ENCODE data around the gene PRKCA.

The PRKCA gene

GRCh38 chr17:66629762-66630161 is 327.3 kb downstream of the PRKCA start:
- TF ChIP-seq RAD21 (IDR thresholded peaks at IDR 0.05; ENCODE audit: low read depth) (no peak), TEAD4 (IDR thresholded peaks at IDR 0.05) (no peak), TCF12 (IDR thresholded peaks at IDR 0.05; ENCODE audit: low read depth) (no peak), NFIC (IDR thresholded peaks at IDR 0.05) (no peak), ZBTB7A (IDR thresholded peaks at IDR 0.05; ENCODE audit: low read depth) (no peak), EP300 (IDR thresholded peaks at IDR 0.05; ENCODE audit: borderline replicate concordance) (no peak), FOXM1 (IDR thresholded peaks at IDR 0.05; ENCODE audit: borderline replicate concordance, low read depth) (no peak), EGR1 (IDR thresholded peaks at IDR 0.05) (no peak), TAF1 (IDR thresholded peaks at IDR 0.05; ENCODE audit: low read depth) (no peak), YY1 (IDR thresholded peaks at IDR 0.05; ENCODE audit: low read depth) (no peak)

GRCh38 chr17:66630379-66630778 is 328.0 kb downstream of the PRKCA start:
- TF ChIP-seq ZBTB7A (IDR thresholded peaks at IDR 0.05; ENCODE audit: low read depth) (no peak), EGR1 (IDR thresholded peaks at IDR 0.05) (no peak), TEAD4 (IDR thresholded peaks at IDR 0.05) (no peak), NFIC (IDR thresholded peaks at IDR 0.05) (no peak), YY1 (IDR thresholded peaks at IDR 0.05; ENCODE audit: low read depth) (no peak), TCF12 (IDR thresholded peaks at IDR 0.05; ENCODE audit: low read depth) (no peak), CREB1 (IDR thresholded peaks at IDR 0.05; ENCODE audit: low read depth) (no peak), TAF1 (IDR thresholded peaks at IDR 0.05; ENCODE audit: low read depth) (no peak), MAX (IDR thresholded peaks at IDR 0.05) (no peak), FOXM1 (IDR thresholded peaks at IDR 0.05; ENCODE audit: borderline replicate concordance, low read depth) (no peak)

- TF ChIP-seq TEAD4 (IDR thresholded peaks at IDR 0.05) (no peak), CREB1 (IDR thresholded peaks at IDR 0.05; ENCODE audit: low read depth) (no peak), NFIC (IDR thresholded peaks at IDR 0.05) (no peak), EP300 (IDR thresholded peaks at IDR 0.05; ENCODE audit: borderline replicate concordance) (no peak), MAX (IDR thresholded peaks at IDR 0.05) (no peak), ZBTB7A (IDR thresholded peaks at IDR 0.05; ENCODE audit: low read depth) (no peak), REST (IDR thresholded peaks at IDR 0.05; ENCODE audit: low read depth) (no peak), TCF12 (IDR thresholded peaks at IDR 0.05; ENCODE audit: low read depth) (no peak), TAF1 (IDR thresholded peaks at IDR 0.05; ENCODE audit: low read depth) (no peak), USF1 (IDR thresholded peaks at IDR 0.05) (no peak)
Observed at GRCh38 chr17:66630828-66631472, 328.5 kb downstream of the PRKCA start.

- TF ChIP-seq TAF1 (IDR thresholded peaks at IDR 0.05; ENCODE audit: low read depth), result no peak
- TF ChIP-seq TCF12 (IDR thresholded peaks at IDR 0.05; ENCODE audit: low read depth), result no peak
- TF ChIP-seq ZBTB7A (IDR thresholded peaks at IDR 0.05; ENCODE audit: low read depth), result no peak
- no peak for TF ChIP-seq MAX (IDR thresholded peaks at IDR 0.05)
- TF ChIP-seq REST (IDR thresholded peaks at IDR 0.05; ENCODE audit: low read depth), result no peak
- no peak for TF ChIP-seq CEBPB (IDR thresholded peaks at IDR 0.05)
- no peak for TF ChIP-seq FOXM1 (IDR thresholded peaks at IDR 0.05; ENCODE audit: borderline replicate concordance, low read depth)
- no peak for TF ChIP-seq NFIC (IDR thresholded peaks at IDR 0.05)
Observed at GRCh38 chr17:66632731-66633130, 330.3 kb downstream of the PRKCA start.

GRCh38 chr17:66633317-66633965 is 331.0 kb downstream of the PRKCA start:
- TF ChIP-seq REST (IDR thresholded peaks at IDR 0.05; ENCODE audit: low read depth) (no peak), CREB1 (IDR thresholded peaks at IDR 0.05; ENCODE audit: low read depth) (no peak), TAF1 (IDR thresholded peaks at IDR 0.05; ENCODE audit: low read depth) (no peak), MAX (IDR thresholded peaks at IDR 0.05) (no peak)
